NCI-H2227 treated with DMSO at 0.1 percent for 48 hours (cell line): ENCODE results near the gene BCORL1.

Experiments used
- DNase-seq: peaks from one replicate; lab custom pipeline; 2025; lab: John Stamatoyannopoulos, UW

BCORL1 gene

GRCh38 chrX:130097507-130098209 is 115.2 kb downstream of the BCORL1 start:
- DNase-seq: no peak

DNA sequence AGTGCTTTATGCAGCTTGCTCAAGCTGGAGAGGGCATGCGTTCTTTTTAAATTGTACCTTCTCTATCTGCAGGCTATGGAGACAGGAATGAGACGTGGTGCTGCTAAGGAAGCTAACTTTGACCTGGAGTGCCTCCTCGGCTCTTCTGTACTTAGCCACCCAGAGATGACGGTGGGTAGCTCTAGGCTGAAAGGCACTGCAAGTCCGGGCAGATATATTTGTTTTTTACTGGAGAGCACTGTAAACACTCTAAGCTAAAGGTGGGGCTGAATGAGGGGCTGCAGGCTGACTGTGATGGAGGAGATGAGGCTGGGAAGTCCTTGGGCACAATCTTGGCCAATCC is 115.7 kb downstream of the BCORL1 start:
- no peak for DNase-seq

DNA sequence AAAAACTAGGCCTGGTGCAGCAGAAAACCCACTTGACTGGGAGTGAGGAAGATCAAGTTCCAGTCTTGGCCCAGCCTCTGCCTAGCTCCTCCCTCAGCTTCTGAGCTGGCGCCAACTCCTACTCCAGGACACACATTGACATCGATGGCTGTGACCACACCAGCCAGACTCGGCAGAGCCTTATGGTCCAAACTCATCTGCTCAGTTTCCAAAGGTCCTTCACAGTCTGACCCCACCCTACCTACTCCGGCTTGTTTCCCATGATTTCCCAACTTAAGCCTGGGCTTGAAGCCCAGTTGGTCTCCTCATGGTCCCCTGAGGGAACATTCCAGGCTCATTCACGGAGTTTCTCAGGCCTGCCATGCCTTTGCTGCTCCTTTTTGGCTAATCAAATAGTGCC is 117.7 kb downstream of the BCORL1 start:
- no peak for DNase-seq

- DNase-seq: no peak
Measured at GRCh38 chrX:130103605-130104004, 121.2 kb downstream of the BCORL1 start.

DNA sequence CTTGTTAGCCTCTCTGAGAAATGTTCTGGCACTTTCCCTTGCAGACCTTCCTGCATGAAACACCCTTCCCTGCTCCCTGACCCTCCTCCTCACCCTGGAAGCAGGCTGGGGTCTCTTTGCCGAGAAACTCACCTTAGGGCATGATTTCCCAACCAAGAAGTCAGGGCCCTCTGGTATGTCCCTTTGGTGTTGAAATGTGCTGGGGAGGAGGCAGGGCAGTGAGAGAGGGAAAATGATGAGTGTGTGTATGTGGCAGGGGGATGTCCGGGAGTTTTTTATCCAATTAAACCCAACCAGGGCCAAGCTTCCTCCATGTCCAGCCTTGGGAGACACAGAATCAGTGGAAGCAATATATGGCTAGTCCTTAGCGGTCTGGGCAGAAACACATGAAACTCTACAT is 122.8 kb downstream of the BCORL1 start:
- DNase-seq: no peak

GRCh38 chrX:130106071-130106470 is 123.6 kb downstream of the BCORL1 start:
- no peak for DNase-seq
